Thymus (tissue), 11 donors: Measurements from ENCODE around the gene FAM187B. TPM values are rescaled to one million over a fixed set of nuclear protein-coding genes. Genes with fewer than 3 reads are reported as not detected.
"Not testable (repeated sequence)": the region's sequence is repeated elsewhere in the genome, so short reads cannot be mapped to it uniquely, and the experiment has no call there.

Experiments
- DNase-seq, 9 donors: peaks; one replicate each; pipeline ENCODE4 v3.0.0-alpha.2; 2013; ENCODE audit warnings: low spot score in 9 of 9, low read depth in 6 of 9, missing footprints in 1 of 9
- H3K27ac ChIP-seq, 2 donors: one replicate each; pipeline ENCODE4 v1.5.1; 2013; ENCODE audit warnings: control low read depth in 1 of 2, low read depth in 1 of 2, low read length in 1 of 2, mild to moderate bottlenecking in 1 of 2, moderate library complexity in 1 of 2
- H3K27me3 ChIP-seq, 2 donors: one replicate each; pipeline ENCODE4 v1.5.1; 2013; ENCODE audit warnings: low read length in 1 of 2; ENCODE audit not compliant: control insufficient read depth in 2 of 2, insufficient read depth in 1 of 2
- H3K36me3 ChIP-seq, 2 donors: one replicate each; pipeline ENCODE4 v1.5.1; 2013; ENCODE audit warnings: low read length in 1 of 2, mild to moderate bottlenecking in 1 of 2, moderate library complexity in 1 of 2; ENCODE audit not compliant: control insufficient read depth in 2 of 2, insufficient read depth in 2 of 2
- H3K4me1 ChIP-seq, 2 donors: one replicate each; pipeline ENCODE4 v1.5.1; 2013; ENCODE audit warnings: low read length in 2 of 2; ENCODE audit not compliant: control insufficient read depth in 2 of 2, insufficient read depth in 2 of 2
- H3K4me3 ChIP-seq, 2 donors: one replicate each; pipeline ENCODE4 v1.5.1; 2013; ENCODE audit warnings: low read length in 2 of 2, control low read depth in 1 of 2, mild to moderate bottlenecking in 1 of 2
- H3K9me3 ChIP-seq, 2 donors: one replicate each; pipeline ENCODE4 v1.5.1; 2013; ENCODE audit warnings: low read length in 1 of 2, mild to moderate bottlenecking in 1 of 2; ENCODE audit not compliant: control insufficient read depth in 2 of 2, insufficient read depth in 1 of 2
- WGBS: extraction: QIAGEN DNeasy Blood & Tissue Kit; methylation state at CpG from one replicate; pipeline ENCODE4 v1.1.7; 2013; 5-methylcytosine and 5-hydroxymethylcytosine counted together
- polyA plus RNA-seq: library from polyadenylated mRNA; stranded (reverse); fragments of 200-250 nt; gene quantifications from one replicate; pipeline ENCODE4 v1.2.3, GENCODE V29; 2013
- total RNA-seq: library from RNA; stranded (reverse); fragments of 120-200 nt; gene quantifications from one replicate; pipeline ENCODE4 v1.2.4, GENCODE V29; 2013
- donor health status: healthy.

The FAM187B gene
- total and polyA plus RNA-seq, 2 donors, result 0.09 TPM; not detected in 1

GRCh38 chr19:35224681-35225571, 3.6 kb downstream of the FAM187B start:
- Histone ChIP-seq H3K27ac (no peak overlapping the region), H3K9me3 (no peaks in the 10 kb centered on the region), H3K36me3 (no peaks in the 10 kb centered on the region), H3K4me3 (no peak overlapping the region), H3K4me1 (peaks cover 0 to 9% of the 10 kb centered on the region in 2 donors), H3K27me3 (no peaks in the 10 kb centered on the region)
- DNase-seq, result peak in 1 of 9 donors; percentile 14
- WGBS, result 85% methylated on average over 41 of the region's 41 CpGs

GRCh38 chr19:35223862-35224505, 4.6 kb downstream of the FAM187B start:
- no peaks in the 10 kb centered on the region for H3K36me3 ChIP-seq
- no peak for DNase-seq
- no peak overlapping the region for H3K4me3 ChIP-seq
- H3K27me3 ChIP-seq, result no peaks in the 10 kb centered on the region
- H3K9me3 ChIP-seq, result no peaks in the 10 kb centered on the region
- H3K4me1 ChIP-seq, result peaks cover 0 to 9% of the 10 kb centered on the region in 2 donors
- WGBS, result 95% methylated on average over 4 of the region's 4 CpGs
- H3K27ac ChIP-seq, result no peak overlapping the region

GRCh38 chr19:35223084-35223790, 5.3 kb downstream of the FAM187B start:
- WGBS, result 67% methylated on average over 6 of the region's 6 CpGs
- H3K9me3 ChIP-seq, result no peaks in the 10 kb centered on the region
- H3K36me3 ChIP-seq, result no peaks in the 10 kb centered on the region
- H3K27ac ChIP-seq, result no peak overlapping the region
- no peak for DNase-seq
- H3K27me3 ChIP-seq, result no peaks in the 10 kb centered on the region
- peaks cover 0 to 9% of the 10 kb centered on the region in 2 donors for H3K4me1 ChIP-seq
- H3K4me3 ChIP-seq, result no peak overlapping the region

GRCh38 chr19:35222373-35223015, 6.0 kb downstream of the FAM187B start:
- H3K27me3 ChIP-seq, result no peaks in the 10 kb centered on the region
- no peak overlapping the region for H3K4me3 ChIP-seq
- H3K4me1 ChIP-seq, result peaks cover 0 to 9% of the 10 kb centered on the region in 2 donors
- no peak overlapping the region for H3K27ac ChIP-seq
- H3K9me3 ChIP-seq, result no peaks in the 10 kb centered on the region
- no peak for DNase-seq
- WGBS, result 94% methylated on average over 7 of the region's 7 CpGs
- H3K36me3 ChIP-seq, result no peaks in the 10 kb centered on the region

DNA sequence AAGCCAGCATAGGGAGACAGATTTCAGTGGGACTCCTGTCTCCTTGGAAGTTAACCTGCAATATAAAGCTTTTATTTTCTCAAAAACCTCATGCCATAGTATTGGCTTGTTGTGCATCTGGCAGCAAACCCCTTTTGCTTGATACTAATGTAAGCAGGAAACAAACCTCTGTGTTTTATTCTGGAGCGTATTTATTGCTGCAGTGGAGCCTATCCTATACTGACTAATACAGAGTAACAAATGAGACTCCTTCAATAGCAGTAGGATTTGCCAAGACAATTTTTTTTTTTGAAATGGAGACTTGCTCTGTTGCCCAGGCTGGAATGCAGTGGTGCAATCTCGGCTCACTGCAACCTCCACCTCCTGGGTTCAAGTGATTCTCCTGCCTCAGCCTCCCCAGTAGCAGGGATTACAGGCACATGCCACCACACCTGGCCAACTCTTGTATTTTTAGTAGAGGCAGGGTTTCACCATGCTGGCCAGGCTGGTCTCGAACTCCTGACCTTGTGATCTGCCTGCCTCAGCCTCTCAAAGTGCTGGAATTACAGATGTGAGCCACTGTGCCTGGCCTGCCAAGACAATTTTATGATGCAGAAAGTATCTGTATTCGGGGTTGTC, 7.5 kb downstream of the FAM187B start:
- not testable (repeated sequence) for H3K9me3 ChIP-seq, H3K27me3 ChIP-seq, H3K4me1 ChIP-seq, H3K36me3 ChIP-seq, H3K27ac ChIP-seq, H3K4me3 ChIP-seq, DNase-seq
- 94% methylated on average over 4 of the region's 4 CpGs for WGBS

GRCh38 chr19:35220315-35220921, 8.1 kb downstream of the FAM187B start:
- Histone ChIP-seq H3K4me1 (peaks cover 0 to 8% of the 10 kb centered on the region in 2 donors), H3K4me3 (no peak overlapping the region), H3K36me3 (no peaks in the 10 kb centered on the region), H3K27me3 (no peaks in the 10 kb centered on the region), H3K9me3 (no peaks in the 10 kb centered on the region), H3K27ac (no peak overlapping the region)
- no peak for DNase-seq
- 86% methylated on average over 3 of the region's 3 CpGs for WGBS

GRCh38 chr19:35219008-35219407, 9.5 kb downstream of the FAM187B start:
- DNase-seq, result no peak
- WGBS, result 94% methylated on average over 1 of the region's 1 CpG
- H3K27me3 ChIP-seq, result no peaks in the 10 kb centered on the region
- H3K9me3 ChIP-seq, result no peaks in the 10 kb centered on the region
- H3K36me3 ChIP-seq, result no peaks in the 10 kb centered on the region
- peaks cover 2 to 5% of the 10 kb centered on the region in 2 donors for H3K4me1 ChIP-seq
- no peak overlapping the region for H3K27ac ChIP-seq
- H3K4me3 ChIP-seq, result no peak overlapping the region

- H3K27ac ChIP-seq, result no peak overlapping the region
- no peak overlapping the region for H3K4me3 ChIP-seq
- H3K36me3 ChIP-seq, result no peaks in the 10 kb centered on the region
- H3K4me1 ChIP-seq, result peaks cover 7 to 13% of the 10 kb centered on the region in 2 donors
- H3K27me3 ChIP-seq, result no peaks in the 10 kb centered on the region
- no peak for DNase-seq
- H3K9me3 ChIP-seq, result no peaks in the 10 kb centered on the region
These were observed 10.9 kb downstream of the FAM187B start for GRCh38 chr19:35217649-35217990.
